Fibroblast of the aortic adventitia (primary cell): ENCODE results near the gene ARIH1. TPM values are rescaled to one million over a fixed set of nuclear protein-coding genes. Genes with fewer than 3 reads are reported as not detected.
"Not testable (repeated sequence)": the region's sequence is repeated elsewhere in the genome, so short reads cannot be mapped to it uniquely, and the experiment has no call there.

Experiments
- DNase-seq: peaks from one replicate; pipeline ENCODE4 v3.0.0-alpha.2; 2010; ENCODE audit warnings: low read depth
- H3K4me3 ChIP-seq: 2 replicates; pipeline ENCODE4 v1.5.1; 2011; ENCODE audit warnings: low read depth, mild to moderate bottlenecking, control low read depth, low read length, moderate library complexity
- total RNA-seq: library from RNA; depleted of rRNA; stranded (reverse); fragments of >200 nt; gene quantifications from 2 replicates; pipeline ENCODE4 v1.2.3, GENCODE V29; 2012; ENCODE audit warnings: low replicate concordance
- TF ChIP-seq, protein P1 (sequence below): IDR thresholded peaks from 2 replicates; pipeline ENCODE4 v1.5.1; 2011; ENCODE audit warnings: mild to moderate bottlenecking, low read length, control low read depth, inconsistent platforms; ENCODE audit not compliant: insufficient read depth

ARIH1 gene
- total RNA-seq, 1 donor: 51.1 TPM

- TF ChIP-seq, protein P1, sequence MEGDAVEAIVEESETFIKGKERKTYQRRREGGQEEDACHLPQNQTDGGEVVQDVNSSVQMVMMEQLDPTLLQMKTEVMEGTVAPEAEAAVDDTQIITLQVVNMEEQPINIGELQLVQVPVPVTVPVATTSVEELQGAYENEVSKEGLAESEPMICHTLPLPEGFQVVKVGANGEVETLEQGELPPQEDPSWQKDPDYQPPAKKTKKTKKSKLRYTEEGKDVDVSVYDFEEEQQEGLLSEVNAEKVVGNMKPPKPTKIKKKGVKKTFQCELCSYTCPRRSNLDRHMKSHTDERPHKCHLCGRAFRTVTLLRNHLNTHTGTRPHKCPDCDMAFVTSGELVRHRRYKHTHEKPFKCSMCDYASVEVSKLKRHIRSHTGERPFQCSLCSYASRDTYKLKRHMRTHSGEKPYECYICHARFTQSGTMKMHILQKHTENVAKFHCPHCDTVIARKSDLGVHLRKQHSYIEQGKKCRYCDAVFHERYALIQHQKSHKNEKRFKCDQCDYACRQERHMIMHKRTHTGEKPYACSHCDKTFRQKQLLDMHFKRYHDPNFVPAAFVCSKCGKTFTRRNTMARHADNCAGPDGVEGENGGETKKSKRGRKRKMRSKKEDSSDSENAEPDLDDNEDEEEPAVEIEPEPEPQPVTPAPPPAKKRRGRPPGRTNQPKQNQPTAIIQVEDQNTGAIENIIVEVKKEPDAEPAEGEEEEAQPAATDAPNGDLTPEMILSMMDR: no peak
- H3K4me3 ChIP-seq: no peak overlapping the region
- DNase-seq: no peak
These were observed 140.8 kb downstream of the ARIH1 start for GRCh38 chr15:72614810-72615532.

DNA sequence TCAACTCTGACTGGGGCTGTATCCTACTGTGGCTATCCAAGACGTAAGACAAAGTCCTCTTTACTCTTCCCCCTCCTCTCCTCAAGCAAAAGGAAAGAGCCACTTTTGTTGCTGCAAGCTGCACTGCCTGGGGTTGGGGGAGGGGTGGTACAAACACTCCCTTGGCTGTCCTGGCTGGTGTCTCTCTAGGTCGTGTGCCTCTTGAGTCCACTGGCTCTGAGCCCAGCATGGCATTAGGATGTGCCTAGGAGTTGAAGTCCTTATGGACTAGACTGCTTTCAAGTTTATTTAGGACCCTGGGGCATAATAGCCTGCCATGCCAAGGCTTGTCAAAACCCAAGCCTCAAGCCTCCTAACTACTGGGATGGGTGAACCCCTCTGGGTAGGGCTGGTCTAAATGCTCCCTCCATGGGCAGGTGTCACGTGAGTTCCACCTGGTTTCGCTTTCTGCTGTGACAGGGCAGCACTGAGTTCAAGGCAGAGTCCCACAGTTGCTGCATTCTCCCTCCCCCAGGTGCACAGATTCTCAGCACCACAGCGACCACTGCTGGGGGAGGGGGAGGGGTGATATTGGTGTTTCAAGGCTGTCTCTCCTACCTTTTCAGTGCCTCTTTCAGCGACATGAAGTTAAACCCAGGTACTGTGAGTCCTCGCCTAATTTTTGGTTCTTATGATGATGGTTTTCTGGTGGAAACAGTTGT is 141.6 kb downstream of the ARIH1 start:
- DNase-seq, H3K4me3 ChIP-seq: not testable (repeated sequence)

DNA sequence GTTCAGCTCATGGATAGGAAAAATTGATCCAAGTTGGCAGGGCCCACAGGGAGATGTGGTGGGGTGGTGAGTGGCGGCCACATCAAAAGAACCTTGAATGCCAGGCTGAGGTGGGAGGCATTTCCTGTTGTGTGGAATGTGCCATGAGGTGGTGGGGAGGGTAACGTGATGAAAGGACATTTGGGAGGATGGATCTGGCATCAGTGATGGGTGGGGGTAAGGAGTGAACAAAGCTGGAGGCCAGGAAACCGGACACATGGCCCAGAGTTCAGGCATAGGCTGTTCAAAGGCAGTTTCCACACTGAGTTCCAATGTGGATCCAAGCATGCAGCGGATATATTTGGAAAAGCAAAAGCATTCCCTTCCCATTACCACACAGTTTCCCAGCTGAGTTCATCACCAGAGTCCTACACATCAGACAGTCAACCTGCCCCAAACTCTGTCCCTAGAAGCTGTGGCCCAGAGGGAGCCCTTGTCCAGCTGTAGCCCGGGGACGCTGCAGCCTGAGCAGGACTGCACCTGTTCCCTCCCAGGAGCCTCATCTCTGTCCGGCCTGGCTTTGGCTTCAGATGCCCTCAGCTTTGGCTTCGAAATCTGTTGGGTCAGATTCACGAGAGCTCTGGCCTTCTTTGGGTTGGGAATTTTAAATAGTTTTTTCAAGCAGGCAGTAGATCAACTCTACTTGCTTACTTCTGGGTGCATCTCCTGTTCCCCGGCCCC is 142.5 kb downstream of the ARIH1 start:
- TF ChIP-seq, protein P1: no peak
- no peak for DNase-seq

DNA sequence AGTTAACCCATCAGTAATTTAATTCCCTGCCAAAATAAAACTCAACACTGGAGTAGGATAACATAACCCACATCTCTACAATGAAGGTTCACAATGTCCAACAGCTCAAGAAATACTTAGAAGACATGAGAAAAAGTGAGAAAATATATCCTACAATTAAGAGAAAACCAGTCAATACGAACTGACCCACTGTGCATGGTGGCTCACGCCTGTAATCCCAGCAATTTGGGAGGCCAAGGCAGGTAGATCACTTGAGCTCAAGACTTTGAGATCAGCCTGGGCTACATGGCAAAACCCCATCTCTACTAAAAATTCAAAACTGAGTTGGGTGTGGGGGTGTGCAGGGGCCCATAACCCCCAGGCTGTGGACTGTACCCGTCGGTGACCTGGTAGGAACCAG is 149.7 kb downstream of the ARIH1 start:
- not testable (repeated sequence) for DNase-seq, H3K4me3 ChIP-seq

More for the DNA sequence above, 142.5 kb downstream of the ARIH1 start:
- H3K4me3 ChIP-seq: no peak overlapping the region

- not testable (repeated sequence) for H3K4me3 ChIP-seq, DNase-seq
These were observed 152.0 kb downstream of the ARIH1 start for GRCh38 chr15:72626153-72626552.

DNA sequence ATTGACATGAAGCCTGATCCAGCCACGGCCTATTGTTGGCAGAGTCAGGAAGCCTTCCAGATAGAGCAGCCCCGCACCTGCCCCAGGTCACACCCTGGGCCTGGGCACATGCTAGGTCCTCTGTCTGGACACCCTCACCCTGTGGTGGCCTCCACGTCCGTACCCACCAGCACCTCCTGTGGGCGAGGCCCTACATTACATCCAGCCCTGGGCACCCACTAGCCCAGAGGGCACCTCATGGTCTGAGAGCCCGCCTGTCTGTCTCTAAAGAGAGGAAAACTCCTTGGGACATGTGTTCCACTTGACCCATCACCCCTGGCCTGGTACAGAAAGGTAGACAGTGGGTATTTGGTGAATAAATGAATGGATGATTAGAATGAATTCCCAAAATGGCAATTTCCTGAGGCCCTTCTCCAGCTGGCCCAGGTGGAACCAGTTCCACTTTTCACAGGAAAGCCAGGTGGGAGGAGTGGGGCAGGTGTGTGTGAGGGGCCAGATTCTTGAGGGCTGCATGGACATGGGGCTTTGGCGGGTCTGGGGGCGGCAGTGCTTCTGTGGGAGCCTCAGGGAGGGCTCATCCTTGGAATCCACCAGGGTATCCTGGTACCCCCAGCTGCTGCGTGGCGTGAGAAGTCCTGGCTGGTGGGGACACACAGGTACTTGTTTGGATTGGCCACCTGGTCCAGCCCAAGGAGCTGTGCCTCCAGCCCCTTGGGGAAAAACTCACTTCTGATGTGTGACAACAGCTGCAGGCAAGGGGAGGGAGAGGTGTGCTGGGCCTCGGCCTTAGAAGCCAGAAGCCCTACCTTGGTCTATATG is 154.3 kb downstream of the ARIH1 start:
- not testable (repeated sequence) for H3K4me3 ChIP-seq, DNase-seq

DNA sequence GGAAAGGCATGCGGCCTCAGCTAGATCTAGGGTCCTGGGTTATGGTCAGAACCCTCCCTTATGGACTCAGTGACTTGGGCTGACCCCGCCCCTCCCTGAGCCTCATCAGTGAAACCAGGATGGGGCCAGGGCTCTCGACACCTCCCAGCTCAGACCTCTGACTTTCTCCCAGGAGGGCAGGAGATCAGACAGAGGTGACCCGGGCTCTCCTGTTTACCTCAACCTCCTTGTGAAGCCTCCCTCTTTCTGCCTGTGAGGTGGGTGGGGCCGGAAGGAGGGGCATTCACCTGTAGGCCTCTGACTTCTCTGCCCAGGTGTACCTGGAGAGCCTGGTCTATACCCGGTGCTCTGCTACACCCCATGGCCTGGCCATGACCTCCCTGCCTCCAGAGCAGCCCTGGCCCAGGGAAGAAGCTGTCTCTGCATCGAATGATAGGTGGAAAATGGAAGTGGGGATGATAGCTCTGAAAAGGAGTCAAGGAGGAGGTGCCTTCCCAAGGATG is 155.0 kb downstream of the ARIH1 start:
- not testable (repeated sequence) for DNase-seq, H3K4me3 ChIP-seq

DNA sequence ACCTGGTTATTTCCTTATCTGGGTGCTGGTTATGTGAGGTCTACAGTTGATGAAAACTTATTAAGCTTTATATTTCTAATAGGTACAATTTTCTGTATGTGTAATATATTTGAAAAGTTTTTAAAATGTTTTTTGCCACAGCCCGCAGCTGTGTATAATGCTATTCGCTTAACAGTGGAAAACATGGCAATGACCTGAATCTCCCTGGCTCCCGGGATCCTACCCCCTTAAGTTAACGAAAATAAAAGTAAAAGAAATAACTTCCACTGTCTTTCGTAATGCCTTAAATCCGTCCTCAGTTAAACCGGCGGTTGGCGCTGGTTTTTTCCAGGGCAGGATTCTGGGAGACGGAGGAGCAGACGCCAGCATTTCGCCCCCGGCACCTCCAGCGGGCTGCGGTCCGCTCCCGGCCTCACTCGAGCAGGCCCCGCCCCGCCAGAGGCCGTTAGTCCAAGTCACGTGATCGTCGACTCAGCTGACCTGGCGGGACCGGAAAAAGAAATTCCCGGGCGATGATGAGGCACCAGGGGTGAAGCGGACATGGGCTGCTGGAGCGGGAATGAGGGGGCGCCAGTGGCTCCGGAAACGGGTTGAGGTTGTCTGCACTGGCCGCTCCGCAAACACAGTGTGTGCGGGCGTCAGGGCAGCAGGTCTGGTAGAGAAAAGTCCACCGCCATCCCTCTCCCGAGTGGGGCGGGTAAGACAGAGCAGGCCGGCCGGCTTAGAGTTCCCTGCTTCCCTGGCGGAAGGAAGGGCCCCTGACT is 162.6 kb downstream of the ARIH1 start:
- DNase-seq: peak; percentile 80
- peak overlapping the region; percentile 51 for H3K4me3 ChIP-seq

- DNase-seq, H3K4me3 ChIP-seq: not testable (repeated sequence)
These were observed 165.8 kb downstream of the ARIH1 start for GRCh38 chr15:72639759-72640483.

- H3K4me3 ChIP-seq, DNase-seq: not testable (repeated sequence)
These were observed 168.1 kb downstream of the ARIH1 start for GRCh38 chr15:72642271-72642670.

GRCh38 chr15:72648631-72649253 is 174.6 kb downstream of the ARIH1 start:
- not testable (repeated sequence) for H3K4me3 ChIP-seq

More at GRCh38 chr15:72648631-72649253, 174.6 kb downstream of the ARIH1 start:
- not testable (repeated sequence) for DNase-seq
